Tibial artery (tissue), 4 donors: ENCODE results near the gene ERO1B.

Source experiments
- DNase-seq, 2 donors: peaks; one replicate each; pipeline ENCODE4 v3.0.0-alpha.2; 2019
- H3K27ac ChIP-seq, 2 donors: fragments of 200-600 bp; sonication (generic) in 1 of 2; 1 replicate in 1 of 2; 2 replicates in 1 of 2; pipeline ENCODE4 v1.5.1; 2018 to 2019; ENCODE audit warnings: mild to moderate bottlenecking in 1 of 2
- H3K27me3 ChIP-seq, 2 donors: fragments of 200-600 bp; sonication (generic) in 1 of 2; one replicate each; pipeline versions ENCODE4 v1.5.1 to v1.6.0; 2016 to 2019
- H3K36me3 ChIP-seq, 3 donors: fragments of 200-600 bp; sonication (generic) in 2 of 3; one replicate each; pipeline ENCODE4 v1.5.1; 2016 to 2019; ENCODE audit warnings: mild to moderate bottlenecking in 2 of 3
- H3K4me1 ChIP-seq, 4 donors: fragments of 200-600 bp; sonication (generic) in 2 of 4; 1 replicate in 3 of 4; 2 replicates in 1 of 4; pipeline ENCODE4 v1.5.1; 2016 to 2019
- H3K4me3 ChIP-seq, 2 donors: fragments of 200-600 bp; sonication (generic) in 1 of 2; 1 replicate in 1 of 2; 2 replicates in 1 of 2; pipeline ENCODE4 v1.5.1; 2018 to 2019; ENCODE audit warnings: mild to moderate bottlenecking in 2 of 2
- H3K9me3 ChIP-seq, 3 donors: fragments of 200-600 bp; sonication (generic) in 1 of 3; one replicate each; pipeline ENCODE4 v1.5.1; 2016 to 2019
- CTCF ChIP-seq, 2 experiments: fragments of 200-600 bp in 1 of 2; fragments of 450-650 bp in 1 of 2; IDR thresholded peaks; one replicate each; pipeline ENCODE4 v1.5.1; 2017 to 2019; ENCODE audit warnings: antibody characterized with exemption in 2 of 2, mild to moderate bottlenecking in 1 of 2, moderate library complexity in 1 of 2
- intact Hi-C: fragments of 100-400 bp; cut with DNase I; formaldehyde crosslinking; loops from one replicate; pipeline ENCODE4 v1.15.0; 2023; ENCODE audit warnings: low total_unique reads

ERO1B gene

GRCh38 chr1:236322566-236323409, 41.0 kb upstream of the ERO1B start:
- intact Hi-C loops: no loop called here
- Histone ChIP-seq H3K4me1 (no peaks in the 10 kb centered on the region), H3K36me3 (no peaks in the 10 kb centered on the region), H3K27me3 (no peaks in the 10 kb centered on the region), H3K27ac (no peak overlapping the region), H3K9me3 (peaks cover 8 to 22% (median 18%) of the 10 kb centered on the region in 3 donors), H3K4me3 (no peak overlapping the region)
- DNase-seq: no peak
- TF ChIP-seq CTCF (IDR thresholded peaks at IDR 0.05): no peak

- Histone ChIP-seq H3K4me3 (no peak overlapping the region), H3K4me1 (no peaks in the 10 kb centered on the region), H3K27me3 (no peaks in the 10 kb centered on the region), H3K27ac (no peak overlapping the region), H3K9me3 (peaks cover 8 to 22% (median 18%) of the 10 kb centered on the region in 3 donors), H3K36me3 (no peaks in the 10 kb centered on the region)
- no peak for DNase-seq
- intact Hi-C loops: no loop called here
- no peak for TF ChIP-seq CTCF (IDR thresholded peaks at IDR 0.05)
Observed at GRCh38 chr1:236321101-236321500, 39.3 kb upstream of the ERO1B start.

GRCh38 chr1:236320671-236321070, 38.9 kb upstream of the ERO1B start:
- Histone ChIP-seq H3K4me1 (no peaks in the 10 kb centered on the region), H3K27me3 (no peaks in the 10 kb centered on the region), H3K27ac (no peak overlapping the region), H3K4me3 (no peak overlapping the region), H3K9me3 (peaks cover 8 to 22% (median 18%) of the 10 kb centered on the region in 3 donors), H3K36me3 (no peaks in the 10 kb centered on the region)
- no peak for TF ChIP-seq CTCF (IDR thresholded peaks at IDR 0.05)
- no peak for DNase-seq
- intact Hi-C loops: no loop called here

GRCh38 chr1:236320214-236320613, 38.5 kb upstream of the ERO1B start:
- Histone ChIP-seq H3K4me1 (no peaks in the 10 kb centered on the region), H3K9me3 (peaks cover 8 to 22% (median 18%) of the 10 kb centered on the region in 3 donors), H3K4me3 (no peak overlapping the region), H3K36me3 (no peaks in the 10 kb centered on the region), H3K27me3 (no peaks in the 10 kb centered on the region), H3K27ac (no peak overlapping the region)
- DNase-seq: no peak
- intact Hi-C loops: no loop called here
- TF ChIP-seq CTCF (IDR thresholded peaks at IDR 0.05): no peak

GRCh38 chr1:236316437-236316836, 34.7 kb upstream of the ERO1B start:
- TF ChIP-seq CTCF (IDR thresholded peaks at IDR 0.05): no peak
- Histone ChIP-seq H3K4me3 (no peak overlapping the region), H3K36me3 (no peaks in the 10 kb centered on the region), H3K9me3 (no peaks in the 10 kb centered on the region), H3K27me3 (no peaks in the 10 kb centered on the region), H3K27ac (no peak overlapping the region), H3K4me1 (no peaks in the 10 kb centered on the region)
- no peak for DNase-seq
- intact Hi-C loops: no loop called here
